HL-60 (cell line): Measurements from ENCODE around the gene RNASE8.

ENCODE experiments used
- DNase-seq, 2 experiments: peaks; one replicate each; pipeline ENCODE4 v3.0.0-alpha.2; 2010 to 2020; ENCODE audit warnings: low read depth in 1 of 2, low spot score in 1 of 2
- H3K27ac ChIP-seq: fragments of 250-450 bp; sonication (Bioruptor Pico); replicated peaks from 2 replicates; pipeline ENCODE4 v1.5.1; 2020; ENCODE audit warnings: mild to moderate bottlenecking, moderate library complexity
- H3K27me3 ChIP-seq: fragments of 250-450 bp; sonication (Bioruptor Pico); 2 replicates; pipeline ENCODE4 v1.5.1; 2021; ENCODE audit warnings: mild to moderate bottlenecking, moderate library complexity; ENCODE audit not compliant: insufficient read depth, poor library complexity, severe bottlenecking
- H3K4me3 ChIP-seq: replicated peaks from 2 replicates; pipeline ENCODE4 v1.5.1; 2011; ENCODE audit warnings: mild to moderate bottlenecking, control low read depth, low read length; ENCODE audit not compliant: insufficient read depth
- GABPA ChIP-seq: IDR thresholded peaks from 2 replicates; pipeline ENCODE4 v1.6.1; 2012; ENCODE audit warnings: low read depth
- POLR2AphosphoS5 ChIP-seq: IDR thresholded peaks from 2 replicates; pipeline ENCODE4 v1.6.1; 2012; ENCODE audit warnings: low read depth
- SPI1 ChIP-seq: IDR thresholded peaks from 2 replicates; pipeline ENCODE4 v1.6.1; 2012; ENCODE audit warnings: low read depth, mild to moderate bottlenecking, borderline replicate concordance
- TF ChIP-seq, protein P1 (sequence below): IDR thresholded peaks from one replicate; pipeline ENCODE4 v1.5.1; 2011; ENCODE audit warnings: low read length, control low read depth, inconsistent platforms; ENCODE audit not compliant: insufficient read depth
- TF ChIP-seq, protein P2 (sequence below): IDR thresholded peaks from 2 replicates; pipeline ENCODE4 v1.6.1; 2012; ENCODE audit warnings: low read depth; ENCODE audit not compliant: insufficient replicate concordance

RNASE8 gene

DNA sequence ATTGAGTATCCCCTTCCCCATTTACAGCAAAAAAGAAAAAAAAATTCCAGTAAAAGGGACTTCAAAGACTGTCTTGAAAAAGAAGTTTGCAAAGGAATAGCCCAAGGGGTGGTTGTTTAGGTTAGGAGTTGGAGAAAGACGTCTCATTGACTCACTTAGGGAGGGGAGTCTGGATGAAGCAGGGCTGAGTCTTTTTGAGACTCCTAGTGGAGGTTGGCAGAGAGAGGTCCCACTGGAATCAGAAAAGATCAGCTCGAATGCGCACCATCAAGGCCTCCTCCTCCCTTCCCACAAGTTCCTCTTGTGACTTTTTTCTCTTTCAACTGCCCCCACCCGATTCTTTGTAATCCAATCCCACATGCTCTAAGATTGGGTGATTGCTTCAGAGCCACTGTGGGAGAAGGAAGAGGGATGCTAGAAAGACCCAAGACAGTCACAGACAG lies 14.4 kb downstream of the RNASE8 start:
- Histone ChIP-seq H3K27ac (peak overlapping the region; percentile 89), H3K4me3 (peak overlapping the region; percentile 77), H3K27me3 (no peaks in the 10 kb centered on the region)
- peak; percentile 86 to 87 for DNase-seq
- TF ChIP-seq SPI1, result peak; percentile 12; the same call in 1 of the 2 replicates
- TF ChIP-seq POLR2AphosphoS5, result no peak

DNA sequence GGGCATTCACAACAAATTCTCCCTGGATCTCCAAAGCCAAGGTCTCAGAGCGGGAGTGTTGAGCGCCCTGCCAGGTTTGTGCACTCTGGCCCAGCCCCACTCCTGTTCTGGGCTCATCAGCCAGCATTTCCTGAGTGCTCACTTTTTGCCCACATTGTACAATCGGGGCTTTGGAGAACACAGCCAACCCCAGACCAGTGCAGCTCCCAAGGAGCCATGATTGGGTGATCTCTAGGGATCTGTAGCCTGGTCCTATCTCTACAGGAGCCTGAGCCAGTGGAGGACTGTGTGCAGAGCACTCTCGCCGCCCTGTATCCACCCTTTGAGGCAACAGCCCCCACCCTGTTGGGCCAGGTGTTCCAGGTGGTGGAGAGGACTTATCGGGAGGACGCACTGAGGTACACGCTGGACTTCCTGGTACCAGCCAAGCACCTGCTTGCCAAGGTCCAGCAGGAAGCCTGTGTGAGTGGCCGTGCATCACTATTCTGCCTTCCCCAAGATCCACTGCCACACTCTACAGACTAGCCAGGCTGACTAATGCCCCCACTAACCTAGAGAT lies 15.2 kb downstream of the RNASE8 start:
- TF ChIP-seq SPI1 (no peak), GABPA (no peak), POLR2AphosphoS5 (no peak)
- TF ChIP-seq, protein P1, sequence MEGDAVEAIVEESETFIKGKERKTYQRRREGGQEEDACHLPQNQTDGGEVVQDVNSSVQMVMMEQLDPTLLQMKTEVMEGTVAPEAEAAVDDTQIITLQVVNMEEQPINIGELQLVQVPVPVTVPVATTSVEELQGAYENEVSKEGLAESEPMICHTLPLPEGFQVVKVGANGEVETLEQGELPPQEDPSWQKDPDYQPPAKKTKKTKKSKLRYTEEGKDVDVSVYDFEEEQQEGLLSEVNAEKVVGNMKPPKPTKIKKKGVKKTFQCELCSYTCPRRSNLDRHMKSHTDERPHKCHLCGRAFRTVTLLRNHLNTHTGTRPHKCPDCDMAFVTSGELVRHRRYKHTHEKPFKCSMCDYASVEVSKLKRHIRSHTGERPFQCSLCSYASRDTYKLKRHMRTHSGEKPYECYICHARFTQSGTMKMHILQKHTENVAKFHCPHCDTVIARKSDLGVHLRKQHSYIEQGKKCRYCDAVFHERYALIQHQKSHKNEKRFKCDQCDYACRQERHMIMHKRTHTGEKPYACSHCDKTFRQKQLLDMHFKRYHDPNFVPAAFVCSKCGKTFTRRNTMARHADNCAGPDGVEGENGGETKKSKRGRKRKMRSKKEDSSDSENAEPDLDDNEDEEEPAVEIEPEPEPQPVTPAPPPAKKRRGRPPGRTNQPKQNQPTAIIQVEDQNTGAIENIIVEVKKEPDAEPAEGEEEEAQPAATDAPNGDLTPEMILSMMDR, result no peak
- TF ChIP-seq, protein P2, sequence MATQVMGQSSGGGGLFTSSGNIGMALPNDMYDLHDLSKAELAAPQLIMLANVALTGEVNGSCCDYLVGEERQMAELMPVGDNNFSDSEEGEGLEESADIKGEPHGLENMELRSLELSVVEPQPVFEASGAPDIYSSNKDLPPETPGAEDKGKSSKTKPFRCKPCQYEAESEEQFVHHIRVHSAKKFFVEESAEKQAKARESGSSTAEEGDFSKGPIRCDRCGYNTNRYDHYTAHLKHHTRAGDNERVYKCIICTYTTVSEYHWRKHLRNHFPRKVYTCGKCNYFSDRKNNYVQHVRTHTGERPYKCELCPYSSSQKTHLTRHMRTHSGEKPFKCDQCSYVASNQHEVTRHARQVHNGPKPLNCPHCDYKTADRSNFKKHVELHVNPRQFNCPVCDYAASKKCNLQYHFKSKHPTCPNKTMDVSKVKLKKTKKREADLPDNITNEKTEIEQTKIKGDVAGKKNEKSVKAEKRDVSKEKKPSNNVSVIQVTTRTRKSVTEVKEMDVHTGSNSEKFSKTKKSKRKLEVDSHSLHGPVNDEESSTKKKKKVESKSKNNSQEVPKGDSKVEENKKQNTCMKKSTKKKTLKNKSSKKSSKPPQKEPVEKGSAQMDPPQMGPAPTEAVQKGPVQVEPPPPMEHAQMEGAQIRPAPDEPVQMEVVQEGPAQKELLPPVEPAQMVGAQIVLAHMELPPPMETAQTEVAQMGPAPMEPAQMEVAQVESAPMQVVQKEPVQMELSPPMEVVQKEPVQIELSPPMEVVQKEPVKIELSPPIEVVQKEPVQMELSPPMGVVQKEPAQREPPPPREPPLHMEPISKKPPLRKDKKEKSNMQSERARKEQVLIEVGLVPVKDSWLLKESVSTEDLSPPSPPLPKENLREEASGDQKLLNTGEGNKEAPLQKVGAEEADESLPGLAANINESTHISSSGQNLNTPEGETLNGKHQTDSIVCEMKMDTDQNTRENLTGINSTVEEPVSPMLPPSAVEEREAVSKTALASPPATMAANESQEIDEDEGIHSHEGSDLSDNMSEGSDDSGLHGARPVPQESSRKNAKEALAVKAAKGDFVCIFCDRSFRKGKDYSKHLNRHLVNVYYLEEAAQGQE, result no peak
- Histone ChIP-seq H3K27ac (peak overlapping the region; percentile 5), H3K27me3 (no peaks in the 10 kb centered on the region), H3K4me3 (no peak overlapping the region)
- DNase-seq, result no peak

DNA sequence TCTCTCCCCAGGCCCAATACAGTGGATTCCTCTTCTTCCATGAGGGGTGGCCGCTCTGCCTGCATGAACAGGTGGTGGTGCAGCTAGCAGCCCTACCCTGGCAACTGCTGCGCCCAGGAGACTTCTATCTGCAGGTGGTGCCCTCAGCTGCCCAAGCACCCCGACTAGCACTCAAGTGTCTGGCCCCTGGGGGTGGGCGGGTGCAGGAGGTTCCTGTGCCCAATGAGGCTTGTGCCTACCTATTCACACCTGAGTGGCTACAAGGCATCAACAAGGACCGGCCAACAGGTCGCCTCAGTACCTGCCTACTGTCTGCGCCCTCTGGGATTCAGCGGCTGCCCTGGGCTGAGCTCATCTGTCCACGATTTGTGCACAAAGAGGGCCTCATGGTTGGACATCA lies 16.3 kb downstream of the RNASE8 start:
- DNase-seq, result no peak
- Histone ChIP-seq H3K27me3 (no peaks in the 10 kb centered on the region), H3K4me3 (no peak overlapping the region), H3K27ac (no peak overlapping the region)
- TF ChIP-seq, protein P1, result no peak

DNA sequence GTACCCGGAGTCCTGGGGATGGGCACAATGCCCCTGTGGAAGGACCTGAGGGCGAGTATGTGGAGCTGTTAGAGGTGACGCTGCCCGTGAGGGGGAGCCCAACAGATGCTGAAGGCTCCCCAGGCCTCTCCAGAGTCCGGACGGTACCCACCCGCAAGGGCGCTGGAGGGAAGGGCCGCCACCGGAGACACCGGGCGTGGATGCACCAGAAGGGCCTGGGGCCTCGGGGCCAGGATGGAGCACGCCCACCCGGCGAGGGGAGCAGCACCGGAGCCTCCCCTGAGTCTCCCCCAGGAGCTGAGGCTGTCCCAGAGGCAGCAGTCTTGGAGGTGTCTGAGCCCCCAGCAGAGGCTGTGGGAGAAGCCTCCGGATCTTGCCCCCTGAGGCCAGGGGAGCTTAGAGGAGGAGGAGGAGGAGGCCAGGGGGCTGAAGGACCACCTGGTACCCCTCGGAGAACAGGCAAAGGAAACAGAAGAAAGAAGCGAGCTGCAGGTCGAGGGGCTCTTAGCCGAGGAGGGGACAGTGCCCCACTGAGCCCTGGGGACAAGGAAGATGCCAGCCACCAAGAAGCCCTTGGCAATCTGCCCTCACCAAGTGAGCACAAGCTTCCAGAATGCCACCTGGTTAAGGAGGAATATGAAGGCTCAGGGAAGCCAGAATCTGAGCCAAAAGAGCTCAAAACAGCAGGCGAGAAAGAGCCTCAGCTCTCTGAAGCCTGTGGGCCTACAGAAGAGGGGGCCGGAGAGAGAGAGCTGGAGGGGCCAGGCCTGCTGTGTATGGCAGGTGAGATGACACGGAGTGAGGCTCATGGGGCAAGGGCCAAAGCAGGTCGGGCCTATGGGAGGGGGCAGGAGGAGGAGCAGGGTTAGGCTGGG lies 17.0 kb downstream of the RNASE8 start:
- Histone ChIP-seq H3K27ac (no peak overlapping the region), H3K4me3 (no peak overlapping the region), H3K27me3 (no peaks in the 10 kb centered on the region)
- no peak for DNase-seq
- no peak for TF ChIP-seq POLR2AphosphoS5
- TF ChIP-seq, protein P2, result no peak
- no peak for TF ChIP-seq SPI1
- no peak for TF ChIP-seq GABPA
- TF ChIP-seq, protein P1, result no peak
